IMR-90 (cell line): ENCODE data around the gene CLMP. TPM values are rescaled to one million over a fixed set of nuclear protein-coding genes. Genes with fewer than 3 reads are reported as not detected.
A peak's percentile ranks its signal among the peaks of the same experiment; 100 is the strongest.

Experiments used
- ATAC-seq: fragments of 200-7000 bp; cut with Tn5 transposase; 2 replicates; pipeline ENCODE4 v1.9.1; 2020; ENCODE audit warnings: low read depth, mild to moderate bottlenecking, moderate library complexity
- BruUV-seq: library from RNA; stranded (reverse); fragments of 400-500 nt; replicated peaks from 2 replicates; lab custom pipeline; 2021; lab: Mats Ljungman, UMichigan
- CTCF ChIA-PET: fragments of 300-600 bp; formaldehyde crosslinking; extraction: SDS; loops from one replicate; lab custom pipeline; 2021; ENCODE audit warnings: antibody characterized with exemption; lab: Yijun Ruan, JAX
- POLR2A ChIA-PET: fragments of 300-600 bp; sonication (Branson Sonifier 250); formaldehyde crosslinking; loops from one replicate; lab custom pipeline; 2022; ENCODE audit warnings: antibody characterized with exemption; ENCODE audit not compliant: unreplicated experiment; lab: Charles Lee
- DNase-seq: peaks from one replicate; pipeline ENCODE4 v3.0.0; 2013
- H2AFZ ChIP-seq: replicated peaks from 2 replicates; pipeline ENCODE3; 2013; ENCODE audit warnings: low read length, mild to moderate bottlenecking; ENCODE audit not compliant: poor library complexity
- H2AK5ac ChIP-seq: 2 replicates; pipeline ENCODE4 v1.6.1; 2013; ENCODE audit warnings: low read depth, low read length, inconsistent platforms
- H2AK9ac ChIP-seq: replicated peaks from 2 replicates; pipeline ENCODE3; 2013; ENCODE audit warnings: mild to moderate bottlenecking, low read depth, low read length, moderate library complexity; ENCODE audit not compliant: poor library complexity
- H2BK120ac ChIP-seq: 2 replicates; pipeline ENCODE4 v1.6.1; 2013; ENCODE audit warnings: low read depth, low read length, inconsistent platforms
- H2BK15ac ChIP-seq: 3 replicates; pipeline ENCODE4 v1.6.1; 2013; ENCODE audit warnings: low read depth, low read length, inconsistent platforms
- H2BK20ac ChIP-seq: 2 replicates; pipeline ENCODE4 v1.6.1; 2013; ENCODE audit warnings: low read depth, mild to moderate bottlenecking, inconsistent platforms, low read length, moderate library complexity
- H2BK5ac ChIP-seq: 2 replicates; pipeline ENCODE4 v1.6.1; 2013; ENCODE audit warnings: mild to moderate bottlenecking, low read depth, low read length, inconsistent platforms; ENCODE audit not compliant: poor library complexity, severe bottlenecking
- H3K14ac ChIP-seq: replicated peaks from 2 replicates; pipeline ENCODE4 v1.6.1; 2013; ENCODE audit warnings: low read depth, low read length, inconsistent platforms
- H3K18ac ChIP-seq: 2 replicates; pipeline ENCODE4 v1.6.1; 2013; ENCODE audit warnings: low read depth, low read length, control low read depth
- H3K23ac ChIP-seq: 2 replicates; pipeline ENCODE4 v1.6.1; 2013; ENCODE audit warnings: low read depth, low read length, inconsistent platforms
- H3K27ac ChIP-seq: 2 replicates; pipeline ENCODE4 v1.5.1; 2013; ENCODE audit warnings: mild to moderate bottlenecking, control low read depth, low read length; ENCODE audit not compliant: insufficient read depth
- H3K27me3 ChIP-seq: 2 replicates; pipeline ENCODE4 v1.6.1; 2013; ENCODE audit warnings: low read length; ENCODE audit not compliant: control insufficient read depth, insufficient read depth
- H3K36me3 ChIP-seq: 2 replicates; pipeline ENCODE4 v1.6.1; 2013; ENCODE audit warnings: low read length, mixed read lengths; ENCODE audit not compliant: control insufficient read depth, insufficient read depth
- H3K4ac ChIP-seq: 2 replicates; pipeline ENCODE4 v1.6.1; 2013; ENCODE audit warnings: low read depth, low read length, inconsistent platforms
- H3K4me1 ChIP-seq: 2 replicates; pipeline ENCODE4 v1.6.1; 2013; ENCODE audit warnings: low read length, mixed read lengths; ENCODE audit not compliant: control insufficient read depth, insufficient read depth
- H3K4me2 ChIP-seq: 2 replicates; pipeline ENCODE4 v1.6.1; 2013; ENCODE audit warnings: low read depth, mild to moderate bottlenecking, control low read depth, low read length, moderate library complexity
- H3K4me3 ChIP-seq: 2 replicates; pipeline ENCODE4 v1.5.1; 2013; ENCODE audit warnings: low read depth, mild to moderate bottlenecking, control low read depth, low read length, moderate library complexity; ENCODE audit not compliant: insufficient read depth
- H3K56ac ChIP-seq: 2 replicates; pipeline ENCODE4 v1.6.1; 2013; ENCODE audit warnings: low read length, inconsistent platforms; ENCODE audit not compliant: insufficient read depth; ENCODE audit errors: extremely low read depth
- H3K79me1 ChIP-seq, 2 experiments: 2 replicates each; pipeline ENCODE4 v1.6.1; 2013; ENCODE audit warnings: low read length in 2 of 2, inconsistent platforms in 1 of 2, low read depth in 1 of 2
- H3K9ac ChIP-seq: 2 replicates; pipeline ENCODE4 v1.6.1; 2013; ENCODE audit warnings: low read depth, low read length, control low read depth
- H3K9me1 ChIP-seq: 2 replicates; pipeline ENCODE4 v1.6.1; 2013; ENCODE audit warnings: low read length, inconsistent platforms; ENCODE audit not compliant: insufficient read depth
- H3K9me3 ChIP-seq: 2 replicates; pipeline ENCODE4 v1.6.1; 2013; ENCODE audit warnings: low read length; ENCODE audit not compliant: control insufficient read depth, insufficient read depth
- H4K20me1 ChIP-seq: 2 replicates; pipeline ENCODE4 v1.6.1; 2013; ENCODE audit warnings: low read length, inconsistent platforms; ENCODE audit not compliant: insufficient read depth
- H4K5ac ChIP-seq: 2 replicates; pipeline ENCODE4 v1.6.1; 2013; ENCODE audit warnings: mild to moderate bottlenecking, low read depth, low read length, control low read depth
- H4K8ac ChIP-seq, 2 experiments: 2 replicates each; pipeline ENCODE4 v1.6.1; 2013; ENCODE audit warnings: low read depth in 2 of 2, low read length in 2 of 2, control low read depth in 1 of 2, inconsistent platforms in 1 of 2
- H4K91ac ChIP-seq: 2 replicates; pipeline ENCODE4 v1.6.1; 2013; ENCODE audit warnings: low read depth, low read length, inconsistent platforms; ENCODE audit not compliant: insufficient read depth
- BHLHE40 ChIP-seq: fragments of 150-350 bp; IDR thresholded peaks from 2 replicates; pipeline ENCODE4 v1.6.1; 2016; ENCODE audit warnings: mild to moderate bottlenecking, low read depth, low read length
- CEBPB ChIP-seq: IDR thresholded peaks from 2 replicates; pipeline ENCODE4 v1.6.1; 2012; ENCODE audit warnings: low read depth, low read length, improper control_type of control experiment
- CTCF ChIP-seq: conservative IDR thresholded peaks from 2 replicates; pipeline ENCODE4 v1.5.1; 2012; ENCODE audit warnings: mild to moderate bottlenecking, low read depth, low read length, improper control_type of control experiment
- FOS ChIP-seq: fragments of 150-350 bp; IDR thresholded peaks from 2 replicates; pipeline ENCODE4 v1.6.1; 2016; ENCODE audit warnings: low read depth, low read length
- MAFK ChIP-seq: IDR thresholded peaks from 2 replicates; pipeline ENCODE4 v1.6.1; 2012; ENCODE audit warnings: low read depth, low read length, improper control_type of control experiment
- MAZ ChIP-seq: IDR thresholded peaks from 2 replicates; pipeline ENCODE4 v1.6.1; 2012; ENCODE audit warnings: low read depth, mild to moderate bottlenecking, low read length, improper control_type of control experiment, moderate library complexity, borderline replicate concordance
- NFE2L2 ChIP-seq: fragments of 150-350 bp; IDR thresholded peaks from 2 replicates; pipeline ENCODE4 v1.6.1; 2016; ENCODE audit warnings: low read depth, mild to moderate bottlenecking, low read length
- POLR2A ChIP-seq: IDR thresholded peaks from 2 replicates; pipeline ENCODE4 v1.6.1; 2012; ENCODE audit warnings: mild to moderate bottlenecking, low read depth, low read length
- RCOR1 ChIP-seq: IDR thresholded peaks from 2 replicates; pipeline ENCODE4 v1.6.1; 2012; ENCODE audit warnings: mild to moderate bottlenecking, low read length, improper control_type of control experiment; ENCODE audit not compliant: insufficient replicate concordance
- USF2 ChIP-seq: fragments of 150-350 bp; IDR thresholded peaks from 2 replicates; pipeline ENCODE4 v1.6.1; 2017; ENCODE audit warnings: mild to moderate bottlenecking, antibody characterized with exemption, low read length, low read depth
- WGBS, 2 experiments: methylation state at CpG; one replicate each; pipeline versions ENCODE4 v1.1.5 to v1.1.7; 2013; ENCODE audit warnings: missing lambda C conversion rate in 2 of 2; ENCODE audit not compliant: insufficient read length in 1 of 2; ENCODE audit errors: extremely low coverage in 2 of 2; 5-methylcytosine and 5-hydroxymethylcytosine counted together
- dilution Hi-C: fragments of 300-500 bp; cut with HindIII; formaldehyde crosslinking; loops from one replicate; pipeline ENCODE4 v1.14.3; 2018; ENCODE audit warnings: low sequenced_read_pairs; ENCODE audit not compliant: unreplicated experiment
- in situ Hi-C: fragments of 300-500 bp; cut with MboI; formaldehyde crosslinking; loops from 3 replicates; pipeline ENCODE4 v1.14.3; 2019; ENCODE audit warnings: low sequenced_read_pairs, inconsistent platforms, mixed read lengths
- intact Hi-C: fragments of 100-400 bp; cut with micrococcal nuclease; formaldehyde crosslinking; loops from 2 replicates; pipeline ENCODE4 v1.10.0; 2022
- polyA plus RNA-seq, 3 experiments: library from polyadenylated mRNA; depleted of rRNA; stranded (reverse); fragments of >200 nt; gene quantifications; 2 replicates each; pipeline ENCODE4 v1.2.3, GENCODE V29; 2012; ENCODE audit warnings: low replicate concordance in 1 of 3
- total RNA-seq: library from RNA; depleted of rRNA; stranded (reverse); fragments of >200 nt; gene quantifications from 2 replicates; pipeline ENCODE4 v1.2.3, GENCODE V29; 2012

Gene CLMP
- total and polyA plus RNA-seq, 2 of the 4 experiments (the other 2 are of a cell fraction), result 54.7 to 95.7 TPM

- Histone ChIP-seq H3K9ac (no peak overlapping the region), H3K27ac (peak overlapping the region; percentile 28; the same call in 1 of the 2 replicates), H3K9me1 (peaks cover 17% of the 10 kb centered on the region; the same call in 1 of the 2 replicates), H4K91ac (peak overlapping the region; percentile 22), H4K5ac (peak overlapping the region; percentile 24; the same call in 1 of the 2 replicates), H3K79me1 (no peaks in the 10 kb centered on the region), H3K18ac (peak overlapping the region; percentile 31), H4K8ac (peak overlapping the region; percentile 7 to 39; a peak in 1 of 4 replicates), H2AK5ac (peak overlapping the region; percentile 68), H3K23ac (peak overlapping the region; percentile 44; the same call in 1 of the 2 replicates), H3K4me1 (peaks cover 22% of the 10 kb centered on the region), H2BK15ac (peak overlapping the region; percentile 64), H3K9me3 (no peaks in the 10 kb centered on the region), H3K27me3 (no peaks in the 10 kb centered on the region), H3K36me3 (no peaks in the 10 kb centered on the region), H2BK5ac (peak overlapping the region; percentile 12), H3K4me3 (no peak overlapping the region), H3K4me2 (peak overlapping the region; percentile 5; the same call in 1 of the 2 replicates), H2BK120ac (peak overlapping the region; percentile 58; the same call in 1 of the 2 replicates), H2AK9ac (peak overlapping the region; percentile 31), H3K14ac (peak overlapping the region; percentile 54), H2AFZ (peak overlapping the region; percentile 76), H4K20me1 (no peaks in the 10 kb centered on the region), H3K56ac (no peak overlapping the region), H3K4ac (peak overlapping the region; percentile 66), H2BK20ac (peak overlapping the region; percentile 30)
- intact Hi-C loops (no loop called here), dilution Hi-C loops (no loop called here), in situ Hi-C loops (no loop called here)
- TF ChIP-seq FOS (no peak), NFE2L2 (no peak), USF2 (no peak), CEBPB (no peak), CTCF (no peak), POLR2A (no peak), BHLHE40 (no peak), MAFK (no peak), MAZ (no peak), RCOR1 (no peak)
- BruUV-seq, result no TSS peak
- CTCF ChIA-PET, result interaction anchor here (0.6 to 2.2 kb wide), 4 partner anchors 10 to 45 kb away, joined by 3 to 8 read pairs (median 3); no protein-coding TSS in a partner anchor
- ATAC-seq, result peak; percentile 51
- 44% methylated on average over 3 of the region's 10 CpGs; no CpG with 5 or more reads in 1 of the 2 experiments for WGBS, 2 experiments
- DNase-seq, result peak; percentile 64
- POLR2A ChIA-PET, result no interaction called here
Observed at GRCh38 chr11:123202155-123203151, 7.4 kb upstream of the CLMP start.
